Thyroid gland (tissue), 4 donors: ENCODE measurements around the gene FBXO21. TPM values are rescaled to one million over a fixed set of nuclear protein-coding genes. Genes with fewer than 3 reads are reported as not detected.

Experiments used
- DNase-seq, 2 donors: peaks; one replicate each; pipeline ENCODE4 v3.0.0-alpha.2; 2019
- H3K27ac ChIP-seq, 3 donors: fragments of 200-600 bp; sonication (generic); 1 replicate in 2 of 3; 2 replicates in 1 of 3; pipeline ENCODE4 v1.5.1; 2016 to 2019; ENCODE audit warnings: mild to moderate bottlenecking in 1 of 3, moderate library complexity in 1 of 3
- H3K27me3 ChIP-seq: fragments of 200-600 bp; sonication (generic); one replicate; pipeline ENCODE4 v1.5.1; 2019
- H3K36me3 ChIP-seq, 2 donors: fragments of 200-600 bp; sonication (generic); one replicate each; pipeline ENCODE4 v1.5.1; 2016 to 2019
- H3K4me1 ChIP-seq, 2 donors: fragments of 200-600 bp; sonication (generic); one replicate each; pipeline ENCODE4 v1.5.1; 2017 to 2019
- H3K4me3 ChIP-seq, 3 donors: fragments of 200-600 bp; sonication (generic); replicated peaks in 1 of 3; 1 replicate in 2 of 3; 2 replicates in 1 of 3; pipeline ENCODE4 v1.5.1; 2016; ENCODE audit warnings: mild to moderate bottlenecking in 1 of 3
- H3K9me3 ChIP-seq: fragments of 200-600 bp; sonication (generic); one replicate; pipeline ENCODE4 v1.5.1; 2017
- POLR2A ChIP-seq, 2 donors: fragments of 450-650 bp; IDR thresholded peaks; one replicate each; pipeline ENCODE4 v1.6.1; 2017; ENCODE audit warnings: antibody characterized with exemption in 2 of 2, mild to moderate bottlenecking in 2 of 2, moderate library complexity in 1 of 2
- WGBS, 2 donors: methylation state at CpG; one replicate each; pipeline ENCODE4 v1.1.5; 2017; 5-methylcytosine and 5-hydroxymethylcytosine counted together
- intact Hi-C: fragments of 100-400 bp; cut with DNase I; formaldehyde crosslinking; loops from one replicate; pipeline ENCODE4 v1.15.1; 2023
- total RNA-seq, 4 donors: library from RNA; depleted of rRNA; stranded (reverse); fragments of >200 nt; gene quantifications; one replicate each; pipeline ENCODE4 v1.2.3, GENCODE V29; 2016
- TF ChIP-seq, protein P1 (sequence below), 6 experiments: fragments of 200-600 bp in 3 of 6; fragments of 450-650 bp in 3 of 6; sonication (generic) in 3 of 6; IDR thresholded peaks; one replicate each; pipeline ENCODE4 v1.5.1; 2016 to 2019; ENCODE audit warnings: antibody characterized with exemption in 6 of 6, mild to moderate bottlenecking in 2 of 6, inconsistent platforms in 1 of 6, moderate library complexity in 1 of 6

Gene FBXO21
- total RNA-seq, 4 donors from 2014 or later, result 90.6 to 298 (median 196) TPM

DNA sequence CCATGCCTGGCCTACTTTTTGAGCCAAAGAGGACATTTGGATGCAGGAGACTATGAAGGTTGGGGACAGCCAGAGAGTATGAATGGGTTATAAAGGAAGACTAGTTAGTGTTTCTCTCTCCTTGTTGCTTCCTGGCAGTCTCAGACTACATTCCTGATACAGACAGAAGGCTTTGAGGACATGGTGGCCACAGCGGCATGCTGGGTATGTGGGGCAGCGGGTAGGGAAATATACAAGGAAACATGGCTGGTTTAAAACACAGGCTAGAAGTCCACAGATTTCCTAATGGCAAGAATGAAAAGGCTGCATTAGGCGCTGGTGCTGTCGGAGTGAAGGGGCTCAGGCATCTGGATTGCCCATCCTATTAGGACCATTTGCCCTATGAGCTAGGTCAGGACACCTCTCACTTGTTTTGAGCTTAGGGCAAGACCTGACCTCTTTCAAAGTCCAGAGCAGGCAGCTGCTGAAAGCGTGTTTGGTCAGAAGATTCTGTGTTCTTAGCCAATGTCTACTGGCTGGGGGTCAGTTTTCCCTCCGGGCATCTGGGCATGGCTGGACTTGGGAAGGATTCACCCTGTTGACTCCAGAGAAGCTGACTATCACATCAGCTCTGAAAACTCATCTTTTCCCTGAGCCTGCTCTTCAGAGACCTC, 20.1 kb upstream of the FBXO21 start:
- intact Hi-C loops, result no loop called here
- H3K27ac ChIP-seq, result no peak overlapping the region
- TF ChIP-seq, protein P1, sequence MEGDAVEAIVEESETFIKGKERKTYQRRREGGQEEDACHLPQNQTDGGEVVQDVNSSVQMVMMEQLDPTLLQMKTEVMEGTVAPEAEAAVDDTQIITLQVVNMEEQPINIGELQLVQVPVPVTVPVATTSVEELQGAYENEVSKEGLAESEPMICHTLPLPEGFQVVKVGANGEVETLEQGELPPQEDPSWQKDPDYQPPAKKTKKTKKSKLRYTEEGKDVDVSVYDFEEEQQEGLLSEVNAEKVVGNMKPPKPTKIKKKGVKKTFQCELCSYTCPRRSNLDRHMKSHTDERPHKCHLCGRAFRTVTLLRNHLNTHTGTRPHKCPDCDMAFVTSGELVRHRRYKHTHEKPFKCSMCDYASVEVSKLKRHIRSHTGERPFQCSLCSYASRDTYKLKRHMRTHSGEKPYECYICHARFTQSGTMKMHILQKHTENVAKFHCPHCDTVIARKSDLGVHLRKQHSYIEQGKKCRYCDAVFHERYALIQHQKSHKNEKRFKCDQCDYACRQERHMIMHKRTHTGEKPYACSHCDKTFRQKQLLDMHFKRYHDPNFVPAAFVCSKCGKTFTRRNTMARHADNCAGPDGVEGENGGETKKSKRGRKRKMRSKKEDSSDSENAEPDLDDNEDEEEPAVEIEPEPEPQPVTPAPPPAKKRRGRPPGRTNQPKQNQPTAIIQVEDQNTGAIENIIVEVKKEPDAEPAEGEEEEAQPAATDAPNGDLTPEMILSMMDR (IDR thresholded peaks at IDR 0.05), result no peak
- no peak for TF ChIP-seq POLR2A (IDR thresholded peaks at IDR 0.05)

GRCh38 chr12:117209626-117210025, 19.4 kb upstream of the FBXO21 start:
- no peak overlapping the region for H3K27ac ChIP-seq
- TF ChIP-seq, protein P1 (IDR thresholded peaks at IDR 0.05), result no peak
- TF ChIP-seq POLR2A (IDR thresholded peaks at IDR 0.05), result no peak
- no peaks in the 10 kb centered on the region for H3K36me3 ChIP-seq
- intact Hi-C loops, result no loop called here
- WGBS, 2 donors, result 76 to 86% methylated on average over 3 of the region's 3 CpGs
- H3K4me1 ChIP-seq, result no peaks in the 10 kb centered on the region
- no peaks in the 10 kb centered on the region for H3K27me3 ChIP-seq
- DNase-seq, result no peak
- no peak overlapping the region for H3K4me3 ChIP-seq
- no peaks in the 10 kb centered on the region for H3K9me3 ChIP-seq

More for the DNA sequence above, 20.1 kb upstream of the FBXO21 start:
- no peaks in the 10 kb centered on the region for H3K9me3 ChIP-seq
- DNase-seq, result no peak
- no peaks in the 10 kb centered on the region for H3K36me3 ChIP-seq
- H3K4me1 ChIP-seq, result no peaks in the 10 kb centered on the region
- no peaks in the 10 kb centered on the region for H3K27me3 ChIP-seq
- 91 to 93% methylated on average over 6 of the region's 6 CpGs for WGBS, 2 donors
- no peak overlapping the region for H3K4me3 ChIP-seq

DNA sequence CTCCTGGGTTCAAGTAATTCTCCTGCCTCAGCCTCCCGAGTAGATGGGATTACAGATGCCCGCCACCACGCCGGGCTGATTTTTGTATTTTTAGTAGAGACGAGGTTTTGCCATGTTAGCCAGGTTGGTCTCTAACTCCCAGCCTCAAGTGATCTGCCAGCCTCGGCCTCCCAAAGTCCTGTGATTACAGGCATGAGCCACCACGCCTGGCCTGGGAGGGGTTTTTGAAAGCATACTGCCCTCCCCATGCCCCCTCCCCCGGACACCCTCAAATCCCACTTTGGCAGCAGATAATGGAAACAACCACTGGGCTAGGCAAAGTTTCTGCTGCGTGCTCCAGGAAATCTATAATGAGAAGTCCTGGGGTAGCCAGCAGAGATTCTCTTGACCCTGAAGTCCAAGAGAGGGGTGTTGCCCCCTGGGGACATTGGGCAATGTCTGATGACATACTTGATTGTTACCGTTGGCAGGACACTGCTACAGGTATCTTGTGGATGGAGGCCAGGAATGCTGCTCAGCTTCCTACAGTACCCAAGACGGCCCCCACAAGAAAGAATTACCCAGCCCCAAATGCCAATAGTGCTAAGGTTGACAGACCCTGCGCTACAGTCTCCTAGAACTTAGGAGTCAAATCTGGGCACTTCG, 18.7 kb upstream of the FBXO21 start:
- H3K4me3 ChIP-seq, result no peak overlapping the region
- H3K36me3 ChIP-seq, result no peaks in the 10 kb centered on the region
- no peaks in the 10 kb centered on the region for H3K9me3 ChIP-seq
- TF ChIP-seq POLR2A (IDR thresholded peaks at IDR 0.05), result no peak
- TF ChIP-seq, protein P1 (IDR thresholded peaks at IDR 0.05), result no peak
- intact Hi-C loops, result no loop called here
- no peaks in the 10 kb centered on the region for H3K4me1 ChIP-seq
- H3K27ac ChIP-seq, result no peak overlapping the region
- WGBS, 2 donors, result 84 to 87% methylated on average over 13 of the region's 13 CpGs
- no peak for DNase-seq
- H3K27me3 ChIP-seq, result no peaks in the 10 kb centered on the region

GRCh38 chr12:117208206-117208605, 17.9 kb upstream of the FBXO21 start:
- intact Hi-C loops, result no loop called here
- Histone ChIP-seq H3K36me3 (no peaks in the 10 kb centered on the region), H3K27me3 (no peaks in the 10 kb centered on the region), H3K4me3 (no peak overlapping the region), H3K9me3 (no peaks in the 10 kb centered on the region), H3K4me1 (no peaks in the 10 kb centered on the region), H3K27ac (no peak overlapping the region)
- 30 to 67% methylated on average over 15 to 16 of the region's 16 CpGs for WGBS, 2 donors
- DNase-seq, result peak; percentile 13 to 16
- TF ChIP-seq, protein P1 (IDR thresholded peaks at IDR 0.05), result no peak
- no peak for TF ChIP-seq POLR2A (IDR thresholded peaks at IDR 0.05)

DNA sequence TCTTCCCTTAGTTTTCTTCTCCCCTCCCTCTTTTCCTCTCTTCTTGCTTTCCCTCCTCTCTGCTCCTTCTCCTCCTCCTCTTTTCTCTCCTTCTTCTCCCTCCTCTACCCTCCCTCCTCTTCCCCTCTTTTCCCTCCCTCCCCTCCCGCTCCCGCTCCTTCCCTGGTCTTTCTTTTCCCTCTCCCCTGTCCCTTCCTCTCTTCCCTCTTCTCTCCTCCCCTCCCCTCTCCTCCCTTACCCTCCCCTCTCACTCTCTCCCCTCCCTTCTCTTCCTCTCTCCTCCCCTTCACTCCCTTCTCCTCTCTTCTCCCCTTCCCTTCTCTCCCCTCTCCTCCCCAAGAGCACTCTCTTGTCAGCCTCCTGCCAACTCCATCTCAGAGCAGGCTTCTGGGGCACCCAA, 17.4 kb upstream of the FBXO21 start:
- intact Hi-C loops, result no loop called here
- TF ChIP-seq POLR2A (IDR thresholded peaks at IDR 0.05), result no peak
- TF ChIP-seq, protein P1 (IDR thresholded peaks at IDR 0.05), result no peak

More for the DNA sequence above, 17.4 kb upstream of the FBXO21 start:
- no peaks in the 10 kb centered on the region for H3K4me1 ChIP-seq
- H3K27me3 ChIP-seq, result no peaks in the 10 kb centered on the region
- no peaks in the 10 kb centered on the region for H3K9me3 ChIP-seq
- H3K27ac ChIP-seq, result no peak overlapping the region
- 65 to 72% methylated on average over 2 of the region's 2 CpGs for WGBS, 2 donors
- no peak overlapping the region for H3K4me3 ChIP-seq
- DNase-seq, result no peak
- H3K36me3 ChIP-seq, result no peaks in the 10 kb centered on the region
